Lower lobe of right lung (tissue), 2 donors: ENCODE measurements around the gene RNASEL. TPM values are rescaled to one million over a fixed set of nuclear protein-coding genes. Genes with fewer than 3 reads are reported as not detected.

Experiments
- ATAC-seq, 2 donors: fragments of 200-7000 bp; cut with Tn5 transposase; one replicate each; pipeline ENCODE4 v1.9.1; 2020 to 2022; ENCODE audit warnings: mild to moderate bottlenecking in 2 of 2, moderate library complexity in 2 of 2
- DNase-seq: peaks from one replicate; pipeline ENCODE4 v3.0.0-alpha.2; 2020
- H3K27ac ChIP-seq: fragments of 200-600 bp; one replicate; pipeline ENCODE4 v1.8.0; 2022
- H3K27me3 ChIP-seq: fragments of 200-600 bp; one replicate; pipeline ENCODE4 v1.8.0; 2022; ENCODE audit warnings: low read depth
- H3K36me3 ChIP-seq: fragments of 200-600 bp; one replicate; pipeline ENCODE4 v1.8.0; 2022; ENCODE audit warnings: mild to moderate bottlenecking
- H3K4me1 ChIP-seq: fragments of 200-600 bp; one replicate; pipeline ENCODE4 v1.8.0; 2022
- H3K4me3 ChIP-seq: fragments of 200-600 bp; one replicate; pipeline ENCODE4 v1.8.0; 2022; ENCODE audit warnings: mild to moderate bottlenecking
- H3K9me3 ChIP-seq: fragments of 200-600 bp; one replicate; pipeline ENCODE4 v1.8.0; 2022
- intact Hi-C: fragments of 100-400 bp; cut with DNase I; formaldehyde crosslinking; loops from one replicate; pipeline ENCODE4 v1.11.0; 2022
- total RNA-seq: library from RNA; stranded (reverse); fragmentation: NEBNext Ultra II Directional; extraction: Animal tissue kit (Norgen Biotek cat#: 25700); gene quantifications from one replicate; pipeline ENCODE4 v1.2.1, GENCODE V29; 2021
- TF ChIP-seq, protein P1 (sequence below): fragments of 200-600 bp; IDR thresholded peaks from one replicate; pipeline ENCODE4 v1.8.0; 2022; ENCODE audit warnings: antibody characterized with exemption, mild to moderate bottlenecking
- donor health status: DM: no; HTN: yes; CAD: no; lungs with severe emphysema.

RNASEL gene
- total RNA-seq, 1 donor from 2014 or later: 16.5 TPM

DNA sequence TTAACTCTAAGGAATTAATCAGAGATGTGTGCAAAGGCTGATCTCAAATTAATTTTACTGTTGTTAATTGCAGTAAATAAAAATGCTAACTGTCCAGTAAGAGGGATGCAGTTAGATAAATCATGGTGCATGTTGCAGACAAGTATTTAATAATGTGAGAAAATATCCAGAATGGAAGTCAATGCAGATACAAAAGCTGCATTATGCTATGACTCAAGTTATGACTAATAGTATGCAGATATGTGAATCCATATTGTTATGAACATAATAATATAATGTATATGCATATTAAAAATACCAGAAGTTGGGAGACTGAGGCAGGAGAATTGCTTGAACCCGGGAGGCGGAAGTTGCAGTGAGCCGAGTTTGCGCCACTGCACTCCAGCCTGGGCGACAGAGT lies 21.4 kb downstream of the RNASEL start:
- Histone ChIP-seq H3K4me3 (no peak overlapping the region), H3K36me3 (peaks cover under 1% of the 10 kb centered on the region), H3K4me1 (no peaks in the 10 kb centered on the region), H3K9me3 (no peaks in the 10 kb centered on the region), H3K27ac (no peak overlapping the region), H3K27me3 (no peaks in the 10 kb centered on the region)
- intact Hi-C loops: no loop called here
- TF ChIP-seq, protein P1, sequence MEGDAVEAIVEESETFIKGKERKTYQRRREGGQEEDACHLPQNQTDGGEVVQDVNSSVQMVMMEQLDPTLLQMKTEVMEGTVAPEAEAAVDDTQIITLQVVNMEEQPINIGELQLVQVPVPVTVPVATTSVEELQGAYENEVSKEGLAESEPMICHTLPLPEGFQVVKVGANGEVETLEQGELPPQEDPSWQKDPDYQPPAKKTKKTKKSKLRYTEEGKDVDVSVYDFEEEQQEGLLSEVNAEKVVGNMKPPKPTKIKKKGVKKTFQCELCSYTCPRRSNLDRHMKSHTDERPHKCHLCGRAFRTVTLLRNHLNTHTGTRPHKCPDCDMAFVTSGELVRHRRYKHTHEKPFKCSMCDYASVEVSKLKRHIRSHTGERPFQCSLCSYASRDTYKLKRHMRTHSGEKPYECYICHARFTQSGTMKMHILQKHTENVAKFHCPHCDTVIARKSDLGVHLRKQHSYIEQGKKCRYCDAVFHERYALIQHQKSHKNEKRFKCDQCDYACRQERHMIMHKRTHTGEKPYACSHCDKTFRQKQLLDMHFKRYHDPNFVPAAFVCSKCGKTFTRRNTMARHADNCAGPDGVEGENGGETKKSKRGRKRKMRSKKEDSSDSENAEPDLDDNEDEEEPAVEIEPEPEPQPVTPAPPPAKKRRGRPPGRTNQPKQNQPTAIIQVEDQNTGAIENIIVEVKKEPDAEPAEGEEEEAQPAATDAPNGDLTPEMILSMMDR: no peak
- DNase-seq (no peak), ATAC-seq (no peak)

DNA sequence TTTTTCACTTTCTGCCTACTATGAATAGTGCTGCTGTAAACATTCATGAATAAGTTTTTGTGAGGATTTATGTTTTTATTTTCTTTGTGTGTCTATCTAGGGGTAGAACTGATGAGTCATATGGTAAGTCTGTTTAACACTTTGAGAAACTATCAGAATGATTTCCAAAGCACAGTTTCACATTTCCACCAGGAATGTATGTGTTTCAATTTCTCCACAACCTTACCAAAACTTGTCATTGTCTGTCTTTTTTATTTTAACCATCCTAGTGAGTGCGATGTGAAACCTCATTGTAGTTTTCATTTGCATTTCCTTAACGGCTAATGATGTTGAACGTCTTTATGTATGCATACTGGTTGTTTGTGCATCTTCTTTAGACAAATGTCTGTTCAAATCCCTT lies 23.5 kb downstream of the RNASEL start:
- Histone ChIP-seq H3K4me3 (no peak overlapping the region), H3K27ac (no peak overlapping the region), H3K27me3 (no peaks in the 10 kb centered on the region), H3K4me1 (no peaks in the 10 kb centered on the region), H3K9me3 (no peaks in the 10 kb centered on the region), H3K36me3 (no peaks in the 10 kb centered on the region)
- intact Hi-C loops: no loop called here
- ATAC-seq (no peak), DNase-seq (no peak)
- TF ChIP-seq, protein P1: no peak

- no peak overlapping the region for H3K27ac ChIP-seq
- no peaks in the 10 kb centered on the region for H3K36me3 ChIP-seq
- H3K4me1 ChIP-seq: no peaks in the 10 kb centered on the region
- H3K27me3 ChIP-seq: no peaks in the 10 kb centered on the region
- TF ChIP-seq, protein P1: no peak
- DNase-seq (no peak), ATAC-seq (no peak)
- H3K9me3 ChIP-seq: no peaks in the 10 kb centered on the region
- intact Hi-C loops: no loop called here
- no peak overlapping the region for H3K4me3 ChIP-seq
These were observed 24.6 kb downstream of the RNASEL start for GRCh38 chr1:182564406-182565004.

DNA sequence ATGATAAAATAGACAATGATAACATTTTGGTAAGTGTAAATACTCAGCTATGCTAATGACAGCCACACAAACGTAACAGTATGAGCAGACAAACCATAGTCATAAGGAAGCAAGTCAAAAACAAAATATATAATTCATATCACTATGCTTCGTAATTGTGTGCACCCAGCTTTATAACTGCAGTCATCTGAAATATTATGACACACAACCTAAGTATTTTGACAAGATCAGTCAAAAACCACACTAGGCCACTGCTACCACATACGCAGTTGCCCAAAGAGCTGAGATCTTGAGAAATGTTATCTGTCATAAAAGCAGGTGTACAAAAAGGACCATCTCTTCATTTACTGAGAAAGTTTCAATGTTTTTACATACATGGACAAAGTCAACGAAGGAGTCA lies 26.0 kb downstream of the RNASEL start:
- H3K36me3 ChIP-seq: no peaks in the 10 kb centered on the region
- DNase-seq (no peak), ATAC-seq (no peak)
- no peaks in the 10 kb centered on the region for H3K4me1 ChIP-seq
- H3K9me3 ChIP-seq: no peaks in the 10 kb centered on the region
- intact Hi-C loops: no loop called here
- TF ChIP-seq, protein P1: no peak
- no peak overlapping the region for H3K27ac ChIP-seq
- no peak overlapping the region for H3K4me3 ChIP-seq
- H3K27me3 ChIP-seq: no peaks in the 10 kb centered on the region

DNA sequence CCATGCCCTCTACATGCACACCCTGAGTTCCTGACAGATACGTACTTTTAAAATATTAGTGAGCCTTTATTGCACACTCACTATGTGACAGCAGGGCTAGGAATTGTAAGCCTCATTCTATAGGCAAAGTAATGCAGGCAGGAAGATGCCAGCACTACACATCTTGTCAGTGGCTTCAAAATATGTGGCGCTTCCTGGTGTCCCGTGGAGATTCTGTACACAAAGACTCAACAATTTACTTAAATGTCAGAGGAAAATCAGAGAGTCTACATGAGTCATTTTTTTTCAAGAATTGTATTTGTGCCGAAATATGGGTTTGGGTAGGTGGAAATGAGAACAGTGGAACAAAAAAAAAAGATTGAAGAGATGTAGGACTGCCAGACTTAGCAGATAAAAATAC lies 27.6 kb downstream of the RNASEL start:
- H3K4me3 ChIP-seq: no peak overlapping the region
- H3K4me1 ChIP-seq: no peaks in the 10 kb centered on the region
- no peaks in the 10 kb centered on the region for H3K9me3 ChIP-seq
- ATAC-seq (no peak), DNase-seq (no peak)
- intact Hi-C loops: no loop called here
- H3K27ac ChIP-seq: no peak overlapping the region
- H3K36me3 ChIP-seq: no peaks in the 10 kb centered on the region
- H3K27me3 ChIP-seq: no peaks in the 10 kb centered on the region
- TF ChIP-seq, protein P1: no peak
